ENCODE data around the gene LRRC28. TPM values are rescaled to one million over a fixed set of nuclear protein-coding genes. Genes with fewer than 3 reads are reported as not detected.

LRRC28 gene
- total and polyA plus RNA-seq, 10 of the 15 experiments (the other 5 are each of a cell fraction or from before 2014, with no cell fraction given): 21.3 to 54.9 (median 27.7) TPM

- RAD21 ChIA-PET (ENCODE audit: unreplicated experiment): no interaction called here
- intact Hi-C loops (cut with micrococcal nuclease; ENCODE audit: unreplicated experiment): no loop called here
These were observed 153.2 kb downstream of the LRRC28 start for GRCh38 chr15:99404454-99404853.

More at GRCh38 chr15:99404454-99404853, 153.2 kb downstream of the LRRC28 start:
- no peaks in the 10 kb centered on the region for H3K36me3 ChIP-seq (ENCODE audit: control insufficient read depth in 2 of 2, insufficient read depth in 2 of 2, low read length in 1 of 2)
- no peak overlapping the region for H2AFZ ChIP-seq (ENCODE audit: control insufficient read depth, low read depth, low read length)
- no peaks in the 10 kb centered on the region; a peak in 1 of 4 replicates for H3K27me3 ChIP-seq (replicated peaks in 1 of 2; ENCODE audit: control insufficient read depth in 2 of 2, insufficient read depth in 2 of 2, low read length in 1 of 2)
- no peaks in the 10 kb centered on the region for H4K20me1 ChIP-seq (ENCODE audit: control insufficient read depth, insufficient read depth)
- 66% methylated on average over 16 of the region's 16 CpGs for WGBS (ENCODE audit: insufficient coverage, insufficient replicate concordance, low lambda C conversion rate, missing lambda C conversion rate)
- ChIA-PET SMC1A (ENCODE audit: uncharacterized antibody, unreplicated experiment) (interaction anchor here (0.7 kb wide), 1 partner anchor 123 kb away, joined by 4 read pairs; no protein-coding TSS in a partner anchor), CTCF (no interaction called here), POLR2A (no interaction called here)
- H3K4me1 ChIP-seq (ENCODE audit: control insufficient read depth, insufficient read depth, low read length): no peaks in the 10 kb centered on the region
- BruUV-seq (replicated peaks): no TSS peak
- no peak for FAIRE-seq
- no peak overlapping the region for H3K9ac ChIP-seq (ENCODE audit: control insufficient read depth, insufficient read depth, low read length)
- no peaks in the 10 kb centered on the region for H3K9me3 ChIP-seq (replicated peaks; ENCODE audit: control insufficient read depth, insufficient read depth, low read length)
- no peak for ATAC-seq
- no peaks in the 10 kb centered on the region for H3K79me2 ChIP-seq (ENCODE audit: control insufficient read depth, insufficient read depth, low read length)
- H3K27ac ChIP-seq (ENCODE audit: control insufficient read depth, insufficient read depth): no peak overlapping the region
- no peak overlapping the region for H3K4me3 ChIP-seq
- DNase-seq (ENCODE audit: low read depth, low spot score): no peak
- TF ChIP-seq ASH2L (IDR thresholded peaks at IDR 0.05; ENCODE audit: borderline replicate concordance, low read depth) (no peak), RELA (IDR thresholded peaks at IDR 0.05; ENCODE audit: borderline replicate concordance, partially characterized antibody) (no peak), SMAD1 (IDR thresholded peaks at IDR 0.05; ENCODE audit: low read depth, partially characterized antibody) (no peak), EGR1 (IDR thresholded peaks at IDR 0.05; ENCODE audit: borderline replicate concordance in 1 of 2, low read depth in 2 of 2, low read length in 2 of 2) (no peak), ZNF592 (IDR thresholded peaks at IDR 0.05) (no peak), HSF1 (IDR thresholded peaks at IDR 0.05; ENCODE audit: low read depth, low read length) (no peak), SMAD5 (IDR thresholded peaks at IDR 0.05; ENCODE audit: low read depth) (no peak), WRNIP1 (IDR thresholded peaks at IDR 0.05; ENCODE audit: borderline replicate concordance, low read depth, low read length) (no peak), POLR2A (IDR thresholded peaks at IDR 0.05; ENCODE audit: low read depth, low read length) (no peak), KLF5 (IDR thresholded peaks at IDR 0.05; ENCODE audit: partially characterized antibody) (no peak), MEF2B (IDR thresholded peaks at IDR 0.05; ENCODE audit: partially characterized antibody, poor library complexity, severe bottlenecking) (no peak), CEBPZ (IDR thresholded peaks at IDR 0.05; ENCODE audit: low read depth, low read length) (no peak), RB1 (IDR thresholded peaks at IDR 0.05; ENCODE audit: borderline replicate concordance) (no peak)
- no peak overlapping the region for H3K4me2 ChIP-seq (ENCODE audit: control insufficient read depth, insufficient read depth)
- in situ Hi-C loops (cut with MboI): no loop called here
